Uterus (tissue), 2 donors: ENCODE data around the gene NTRK1.

Source experiments
- POLR2A ChIP-seq, 2 donors: fragments of 450-650 bp; IDR thresholded peaks; one replicate each; pipeline ENCODE4 v1.6.1; 2016; ENCODE audit warnings: antibody characterized with exemption in 2 of 2, mild to moderate bottlenecking in 1 of 2, moderate library complexity in 1 of 2
- TF ChIP-seq, protein P1 (sequence below), 4 experiments: fragments of 200-600 bp in 2 of 4; fragments of 450-650 bp in 2 of 4; sonication (generic) in 2 of 4; IDR thresholded peaks; one replicate each; pipeline ENCODE4 v1.5.1; 2016 to 2019; ENCODE audit warnings: antibody characterized with exemption in 4 of 4, mild to moderate bottlenecking in 2 of 4, moderate library complexity in 1 of 4

DNA sequence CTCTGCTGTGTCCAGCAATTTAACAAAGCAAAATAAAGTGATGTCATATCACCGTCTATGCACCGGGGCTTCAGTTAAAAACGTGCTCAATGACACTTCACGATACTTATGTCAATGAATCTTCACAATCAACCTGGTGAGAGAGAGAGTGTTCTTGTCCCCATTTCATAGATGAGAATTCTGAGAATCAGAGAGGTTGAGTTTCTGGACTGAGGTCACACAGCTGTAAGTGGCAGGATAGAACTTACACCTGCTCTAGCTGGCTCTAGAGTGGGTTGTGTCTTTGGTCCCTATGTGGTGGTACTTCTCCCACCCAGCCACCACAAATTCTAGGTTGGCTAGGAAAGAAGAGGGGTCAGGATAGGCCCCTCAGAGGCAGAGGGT lies 5.2 kb downstream of the NTRK1 start:
- TF ChIP-seq, protein P1, sequence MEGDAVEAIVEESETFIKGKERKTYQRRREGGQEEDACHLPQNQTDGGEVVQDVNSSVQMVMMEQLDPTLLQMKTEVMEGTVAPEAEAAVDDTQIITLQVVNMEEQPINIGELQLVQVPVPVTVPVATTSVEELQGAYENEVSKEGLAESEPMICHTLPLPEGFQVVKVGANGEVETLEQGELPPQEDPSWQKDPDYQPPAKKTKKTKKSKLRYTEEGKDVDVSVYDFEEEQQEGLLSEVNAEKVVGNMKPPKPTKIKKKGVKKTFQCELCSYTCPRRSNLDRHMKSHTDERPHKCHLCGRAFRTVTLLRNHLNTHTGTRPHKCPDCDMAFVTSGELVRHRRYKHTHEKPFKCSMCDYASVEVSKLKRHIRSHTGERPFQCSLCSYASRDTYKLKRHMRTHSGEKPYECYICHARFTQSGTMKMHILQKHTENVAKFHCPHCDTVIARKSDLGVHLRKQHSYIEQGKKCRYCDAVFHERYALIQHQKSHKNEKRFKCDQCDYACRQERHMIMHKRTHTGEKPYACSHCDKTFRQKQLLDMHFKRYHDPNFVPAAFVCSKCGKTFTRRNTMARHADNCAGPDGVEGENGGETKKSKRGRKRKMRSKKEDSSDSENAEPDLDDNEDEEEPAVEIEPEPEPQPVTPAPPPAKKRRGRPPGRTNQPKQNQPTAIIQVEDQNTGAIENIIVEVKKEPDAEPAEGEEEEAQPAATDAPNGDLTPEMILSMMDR (IDR thresholded peaks at IDR 0.05), result no peak
- TF ChIP-seq POLR2A (IDR thresholded peaks at IDR 0.05), result no peak
